HepG2 (cell line): Measurements from ENCODE around the gene SYT13. TPM values are rescaled to one million over a fixed set of nuclear protein-coding genes. Genes with fewer than 3 reads are reported as not detected.
A peak's percentile ranks its signal among the peaks of the same experiment; 100 is the strongest.

Experiments
- ATAC-seq: fragments of 200-7000 bp; cut with Tn5 transposase; 3 replicates; pipeline ENCODE4 v1.9.1; 2020; ENCODE audit warnings: mild to moderate bottlenecking, moderate library complexity
- BruUV-seq: library from RNA; stranded (reverse); fragments of 400-500 nt; replicated peaks from 2 replicates; lab custom pipeline; 2021; lab: Mats Ljungman, UMichigan
- CTCF ChIA-PET: fragments of 300-600 bp; formaldehyde crosslinking; extraction: SDS; loops from one replicate; lab custom pipeline; 2021; ENCODE audit warnings: low total read pairs, inconsistent platforms, low intra/inter-chr PET ratio; lab: Yijun Ruan, JAX
- POLR2A ChIA-PET: fragments of 350-600 bp; sonication (Branson Sonifier 250); formaldehyde crosslinking; loops from one replicate; lab custom pipeline; 2020; ENCODE audit warnings: antibody characterized with exemption, inconsistent platforms; lab: Yijun Ruan, JAX
- DNase-seq: peaks from one replicate; pipeline ENCODE4 v3.0.0-alpha.2; 2015; ENCODE audit warnings: low spot score
- FAIRE-seq: peaks from 3 replicates; lab custom pipeline; 2011; peaks lifted over from hg19 to GRCh38; lab: Jason Lieb, UNC
- H2AFZ ChIP-seq: one replicate; pipeline ENCODE4 v1.6.1; 2011; ENCODE audit warnings: low read length, inconsistent platforms
- H3K27ac ChIP-seq: fragments of 300-600 bp; 3 replicates; pipeline ENCODE4 v1.8.0; 2011; ENCODE audit warnings: mixed run types, mild to moderate bottlenecking, mixed read lengths, low read length, inconsistent platforms; ENCODE audit not compliant: insufficient read depth; ENCODE audit errors: extremely low read length
- H3K27me3 ChIP-seq, 2 experiments: fragments of 200-600 bp in 1 of 2; 2 replicates in 1 of 2; 3 replicates in 1 of 2; pipeline versions ENCODE4 v1.6.0 to v1.8.0; 2011; ENCODE audit warnings: low read length in 2 of 2, mild to moderate bottlenecking in 2 of 2, moderate library complexity in 2 of 2, inconsistent platforms in 1 of 2; ENCODE audit not compliant: insufficient read depth in 2 of 2, control insufficient read depth in 1 of 2
- H3K36me3 ChIP-seq, 2 experiments: fragments of 200-600 bp in 1 of 2; replicated peaks in 1 of 2; 2 replicates in 1 of 2; 3 replicates in 1 of 2; pipeline versions ENCODE4 v1.5.1 to v1.8.0; 2011; ENCODE audit warnings: low read length in 2 of 2, inconsistent platforms in 1 of 2; ENCODE audit not compliant: insufficient read depth in 2 of 2, control insufficient read depth in 1 of 2
- H3K4me1 ChIP-seq: 2 replicates; pipeline ENCODE4 v1.5.1; 2012; ENCODE audit warnings: low read length, inconsistent platforms; ENCODE audit not compliant: insufficient read depth
- H3K4me2 ChIP-seq: 2 replicates; pipeline ENCODE4 v1.6.0; 2011; ENCODE audit warnings: low read depth, low read length, inconsistent platforms
- H3K4me3 ChIP-seq, 3 experiments: fragments of 200-600 bp in 1 of 3; sonication (generic), shearing (Covaris generic) in 1 of 3; replicated peaks in 1 of 3; 2 replicates each; pipeline ENCODE4 v1.5.1; 2011 to 2016; ENCODE audit warnings: low read length in 3 of 3, inconsistent platforms in 2 of 3, low read depth in 2 of 3, mild to moderate bottlenecking in 2 of 3, control low read depth in 1 of 3, mixed read lengths in 1 of 3; ENCODE audit not compliant: insufficient read depth in 1 of 3
- H3K79me2 ChIP-seq: one replicate; pipeline ENCODE4 v1.6.1; 2011; ENCODE audit warnings: low read length, inconsistent platforms; ENCODE audit not compliant: insufficient read depth
- H3K9ac ChIP-seq: 2 replicates; pipeline ENCODE4 v1.6.0; 2011; ENCODE audit warnings: mild to moderate bottlenecking, low read depth, low read length, inconsistent platforms; ENCODE audit not compliant: insufficient read depth
- H3K9me3 ChIP-seq: 2 replicates; pipeline ENCODE4 v1.5.1; 2012; ENCODE audit warnings: mild to moderate bottlenecking, low read length
- H4K20me1 ChIP-seq: 2 replicates; pipeline ENCODE4 v1.6.0; 2011; ENCODE audit warnings: inconsistent platforms, mild to moderate bottlenecking, low read length, moderate library complexity; ENCODE audit not compliant: insufficient read depth
- AGO2 ChIP-seq: fragments of 200-400 bp; formaldehyde crosslinking; optimal IDR thresholded peaks from 2 replicates; pipeline ENCODE3; 2017; ENCODE audit warnings: mild to moderate bottlenecking, low read depth, low read length, moderate library complexity
- BCL6 ChIP-seq: IDR thresholded peaks from 2 replicates; pipeline ENCODE4 v1.6.1; 2016; ENCODE audit warnings: missing genetic modification reagents, missing compliant biosample characterization
- FOXA1 ChIP-seq, 2 experiments: fragments of 450-650 bp in 1 of 2; sonication (generic) in 1 of 2; formaldehyde crosslinking in 1 of 2; IDR thresholded peaks; 2 replicates each; pipeline versions ENCODE4 v1.4.0 to v1.6.1; 2016 to 2020; ENCODE audit warnings: missing genetic modification reagents in 1 of 2
- FOXK2 ChIP-seq: fragments of 450-650 bp; IDR thresholded peaks from 2 replicates; pipeline ENCODE4 v1.6.1; 2016
- GATAD1 ChIP-seq: IDR thresholded peaks from 2 replicates; pipeline ENCODE4 v1.6.1; 2016; ENCODE audit warnings: missing genetic modification reagents, missing compliant biosample characterization
- GFI1 ChIP-seq: sonication (generic); formaldehyde crosslinking; IDR thresholded peaks from 2 replicates; pipeline ENCODE4 v1.5.0; 2020; ENCODE audit warnings: missing genetic modification reagents, mild to moderate bottlenecking, borderline replicate concordance
- GTF2F1 ChIP-seq: fragments of 150-350 bp; IDR thresholded peaks from 2 replicates; pipeline ENCODE4 v1.6.1; 2014; ENCODE audit warnings: low read length
- HHEX ChIP-seq: IDR thresholded peaks from 2 replicates; pipeline ENCODE4 v1.6.1; 2016; ENCODE audit warnings: control low read depth
- MBD4 ChIP-seq: IDR thresholded peaks from 2 replicates; pipeline ENCODE4 v1.6.1; 2012; ENCODE audit warnings: low read length, inconsistent platforms, borderline replicate concordance
- NFYB ChIP-seq: sonication (generic); formaldehyde crosslinking; IDR thresholded peaks from 2 replicates; pipeline ENCODE4 v1.4.0; 2020; ENCODE audit warnings: missing genetic modification reagents
- SNRNP70 ChIP-seq: fragments of 200-400 bp; formaldehyde crosslinking; IDR thresholded peaks from 2 replicates; pipeline ENCODE4 v1.6.1; 2017; ENCODE audit warnings: mild to moderate bottlenecking, low read depth, low read length, moderate library complexity
- SOX5 ChIP-seq: IDR thresholded peaks from 2 replicates; pipeline ENCODE4 v1.6.1; 2016; ENCODE audit warnings: borderline replicate concordance
- ZBTB38 ChIP-seq: sonication (generic); formaldehyde crosslinking; IDR thresholded peaks from 2 replicates; pipeline ENCODE4 v1.5.1; 2020; ENCODE audit warnings: mild to moderate bottlenecking, missing genetic modification reagents
- ZC3H4 ChIP-seq: sonication (generic); formaldehyde crosslinking; IDR thresholded peaks from 2 replicates; pipeline ENCODE4 v1.4.0; 2020; ENCODE audit warnings: missing genetic modification reagents, borderline replicate concordance
- ZNF10 ChIP-seq: sonication (generic); formaldehyde crosslinking; IDR thresholded peaks from 2 replicates; pipeline ENCODE4 v1.4.0; 2020; ENCODE audit warnings: mild to moderate bottlenecking, low read depth, missing genetic modification reagents, borderline replicate concordance
- ZNF766 ChIP-seq: sonication (generic); formaldehyde crosslinking; IDR thresholded peaks from 2 replicates; pipeline ENCODE4 v1.5.0; 2020; ENCODE audit warnings: missing genetic modification reagents, borderline replicate concordance
- WGBS: methylation state at CpG from one replicate; pipeline ENCODE4 v1.1.6; 2017; ENCODE audit warnings: low lambda C conversion rate; 5-methylcytosine and 5-hydroxymethylcytosine counted together
- in situ Hi-C: cut with HindIII; loops from 2 replicates; pipeline ENCODE4 v1.10.0; 2017; ENCODE audit warnings: low pct_unique_long_range_greater_than_20kb; ENCODE audit not compliant: extremely low pct_ligation_motif_present
- intact Hi-C: fragments of 100-400 bp; cut with micrococcal nuclease; formaldehyde crosslinking; loops from one replicate; pipeline ENCODE4 v1.10.0; 2022; ENCODE audit not compliant: unreplicated experiment
- polyA plus RNA-seq, 8 experiments: library from polyadenylated mRNA; depleted of rRNA in 3 of 8; stranded (reverse) in 7 of 8; unstranded in 1 of 8; fragments of >200 nt; fragmentation: Illumina TruSeq in 4 of 8; extraction: Trizol in 4 of 8; gene quantifications; 2 replicates each; pipeline versions ENCODE4 v1.2.1 to v1.2.3, GENCODE V29; 2011 to 2016; ENCODE audit warnings: low read depth in 4 of 8, missing spikeins in 1 of 8, mixed read lengths in 1 of 8; ENCODE audit not compliant: insufficient read depth in 1 of 8
- total RNA-seq, 5 experiments: library from RNA; depleted of rRNA; stranded (reverse); fragments of >200 nt; fragmentation: Illumina TruSeq; extraction: Trizol; gene quantifications; 2 replicates each; pipeline ENCODE4 v1.2.3, GENCODE V29; 2016; ENCODE audit warnings: low read depth in 1 of 5
- TF ChIP-seq, protein P1 (sequence below): sonication (generic); formaldehyde crosslinking; IDR thresholded peaks from 2 replicates; pipeline ENCODE4 v1.8.1; 2023; ENCODE audit warnings: mild to moderate bottlenecking, moderate library complexity, missing genetic modification reagents
- TF ChIP-seq, protein P2 (sequence below): sonication (generic); formaldehyde crosslinking; IDR thresholded peaks from 2 replicates; pipeline ENCODE4 v1.8.0; 2022; ENCODE audit warnings: missing genetic modification reagents, low read depth, mild to moderate bottlenecking, borderline replicate concordance
- TF ChIP-seq, protein P3 (sequence below): sonication (generic); formaldehyde crosslinking; IDR thresholded peaks from 2 replicates; pipeline ENCODE4 v1.5.1; 2020; ENCODE audit warnings: missing genetic modification reagents, mild to moderate bottlenecking, borderline replicate concordance
- TF ChIP-seq, protein P4 (sequence below): sonication (generic); formaldehyde crosslinking; IDR thresholded peaks from 2 replicates; pipeline ENCODE4 v1.4.0; 2020; ENCODE audit warnings: mild to moderate bottlenecking, missing genetic modification reagents

Gene SYT13
- total and polyA plus RNA-seq, 2 of the 13 experiments (the other 11 are each of a cell fraction or from before 2014, with no cell fraction given): 0.02 to 0.13 TPM

DNA sequence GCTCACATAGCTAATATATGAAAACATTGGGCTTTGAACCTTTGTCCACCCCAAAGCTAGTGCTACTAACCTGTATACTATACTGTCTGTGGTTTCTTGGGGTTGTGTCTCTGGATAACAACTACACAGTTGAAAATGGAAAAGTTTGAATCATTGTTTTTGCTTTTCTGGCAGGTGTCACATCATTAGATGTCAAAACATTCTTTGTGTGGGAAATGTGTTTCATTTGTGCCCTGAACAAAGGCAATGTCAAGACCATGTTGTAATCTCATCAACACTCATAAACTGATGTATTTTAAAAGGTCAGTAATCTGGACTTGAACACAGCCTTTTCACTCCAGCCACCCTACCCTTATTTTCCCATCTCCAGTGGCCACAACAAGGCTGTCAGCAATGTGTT is 16.5 kb downstream of the SYT13 start (continued):
- TF ChIP-seq GFI1 (CRISPR knock-in tag): no peak
- TF ChIP-seq BCL6 (CRISPR knock-in tag): no peak
- TF ChIP-seq, protein P1, sequence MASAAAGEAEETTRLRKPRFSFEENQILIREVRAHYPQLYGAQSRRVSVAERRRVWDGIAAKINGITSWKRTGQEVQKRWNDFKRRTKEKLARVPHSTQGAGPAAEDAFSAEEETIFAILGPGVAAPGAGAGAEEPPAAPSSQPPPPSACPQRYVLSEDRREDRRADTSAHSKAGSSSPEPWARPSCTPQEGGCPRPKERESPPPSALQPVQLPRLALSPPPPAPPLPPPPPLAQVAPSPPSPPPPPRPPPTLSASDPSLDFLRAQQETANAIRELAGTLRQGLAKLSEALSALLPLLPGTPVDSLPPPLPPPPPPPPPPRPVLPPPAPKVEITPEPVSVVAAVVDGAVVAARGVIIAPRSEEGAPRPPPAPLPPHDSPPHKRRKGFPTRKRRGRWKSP (CRISPR knock-in tag): no peak
- TF ChIP-seq, protein P2, sequence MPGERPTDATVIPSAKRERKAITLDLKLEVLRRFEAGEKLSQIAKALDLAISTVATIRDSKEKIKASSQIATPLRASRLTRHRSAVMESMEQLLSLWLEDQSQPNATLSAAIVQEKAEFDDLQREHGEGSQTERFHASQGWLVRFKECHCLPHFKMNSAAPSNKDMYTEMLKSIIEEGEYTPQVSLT (CRISPR knock-in tag): no peak
- TF ChIP-seq ZNF766 (CRISPR knock-in tag): no peak
- TF ChIP-seq AGO2: no peak
- TF ChIP-seq, protein P3, sequence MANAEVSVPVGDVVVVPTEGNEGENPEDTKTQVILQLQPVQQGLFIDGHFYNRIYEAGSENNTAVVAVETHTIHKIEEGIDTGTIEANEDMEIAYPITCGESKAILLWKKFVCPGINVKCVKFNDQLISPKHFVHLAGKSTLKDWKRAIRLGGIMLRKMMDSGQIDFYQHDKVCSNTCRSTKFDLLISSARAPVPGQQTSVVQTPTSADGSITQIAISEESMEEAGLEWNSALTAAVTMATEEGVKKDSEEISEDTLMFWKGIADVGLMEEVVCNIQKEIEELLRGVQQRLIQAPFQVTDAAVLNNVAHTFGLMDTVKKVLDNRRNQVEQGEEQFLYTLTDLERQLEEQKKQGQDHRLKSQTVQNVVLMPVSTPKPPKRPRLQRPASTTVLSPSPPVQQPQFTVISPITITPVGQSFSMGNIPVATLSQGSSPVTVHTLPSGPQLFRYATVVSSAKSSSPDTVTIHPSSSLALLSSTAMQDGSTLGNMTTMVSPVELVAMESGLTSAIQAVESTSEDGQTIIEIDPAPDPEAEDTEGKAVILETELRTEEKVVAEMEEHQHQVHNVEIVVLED: no peak
- no peak for TF ChIP-seq GATAD1

DNA sequence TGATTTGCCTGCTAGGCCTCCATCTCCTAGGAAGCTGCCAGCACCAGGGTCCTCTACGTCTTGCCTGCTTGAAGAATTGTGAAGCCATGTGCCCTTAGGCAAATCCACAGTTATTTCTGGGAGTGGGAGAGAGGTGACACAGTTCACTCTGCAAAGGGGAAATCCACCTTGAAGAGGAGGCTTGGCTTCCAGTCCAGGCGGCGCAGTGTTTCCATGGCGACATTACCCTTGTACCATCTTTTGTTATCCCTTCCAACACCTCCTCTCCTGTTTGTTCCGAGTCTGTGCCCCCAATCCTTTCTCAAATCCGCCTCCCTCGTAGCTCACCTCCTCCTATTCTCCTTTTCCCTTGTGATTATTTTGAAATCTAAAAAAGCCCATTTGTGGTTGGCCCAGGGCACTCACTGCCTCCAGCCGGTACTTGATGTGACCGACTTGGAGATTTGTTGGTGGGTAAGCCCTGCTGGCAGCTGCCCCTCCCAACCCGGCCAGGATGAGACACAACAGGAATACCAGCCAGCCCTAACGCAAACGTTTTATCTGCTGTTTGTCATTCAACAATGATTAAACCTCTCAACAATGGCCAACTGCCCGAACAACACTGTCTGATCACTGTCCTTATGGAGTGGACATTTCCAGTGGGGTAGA is 18.4 kb downstream of the SYT13 start:
- DNase-seq: peak; percentile 13
- H3K4me1 ChIP-seq: peaks cover 19% of the 10 kb centered on the region
- WGBS: 38% methylated on average over 12 of the region's 13 CpGs
- H4K20me1 ChIP-seq: no peaks in the 10 kb centered on the region
- ATAC-seq: no peak
- no peaks in the 10 kb centered on the region for H3K27me3 ChIP-seq
- no peaks in the 10 kb centered on the region for H3K79me2 ChIP-seq
- H3K36me3 ChIP-seq: no peaks in the 10 kb centered on the region
- ChIA-PET POLR2A (no interaction called here), CTCF (no interaction called here)
- H2AFZ ChIP-seq: no peak overlapping the region
- H3K9me3 ChIP-seq: no peaks in the 10 kb centered on the region
- intact Hi-C loops (no loop called here), in situ Hi-C loops (no loop called here)
- no peak overlapping the region for H3K4me2 ChIP-seq
- no peak for FAIRE-seq
- no TSS peak for BruUV-seq
- H3K27ac ChIP-seq: no peak overlapping the region
- H3K9ac ChIP-seq: no peak overlapping the region
- H3K4me3 ChIP-seq: no peak overlapping the region
- no peak for TF ChIP-seq HHEX (CRISPR knock-in tag)
- no peak for TF ChIP-seq SNRNP70
- TF ChIP-seq ZBTB38 (CRISPR knock-in tag): no peak
- no peak for TF ChIP-seq ZC3H4 (CRISPR knock-in tag)
- TF ChIP-seq GTF2F1: no peak
- TF ChIP-seq MBD4: no peak
- TF ChIP-seq SOX5 (CRISPR knock-in tag): no peak
- TF ChIP-seq, protein P4, sequence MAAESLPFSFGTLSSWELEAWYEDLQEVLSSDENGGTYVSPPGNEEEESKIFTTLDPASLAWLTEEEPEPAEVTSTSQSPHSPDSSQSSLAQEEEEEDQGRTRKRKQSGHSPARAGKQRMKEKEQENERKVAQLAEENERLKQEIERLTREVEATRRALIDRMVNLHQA: no peak
- no peak for TF ChIP-seq FOXA1 (IDR thresholded peaks at IDR 0.05)
- no peak for TF ChIP-seq FOXA1 (CRISPR knock-in tag; IDR thresholded peaks at IDR 0.05)
- TF ChIP-seq NFYB (CRISPR knock-in tag): no peak
- TF ChIP-seq ZNF10 (CRISPR knock-in tag): no peak
- no peak for TF ChIP-seq FOXK2
